Right ventricle myocardium inferior (tissue), 1 donor: ENCODE results near the gene EPB42. TPM values are rescaled to one million over a fixed set of nuclear protein-coding genes. Genes with fewer than 3 reads are reported as not detected.

ENCODE experiments used
- ATAC-seq: fragments of 200-7000 bp; cut with Tn5 transposase; one replicate; pipeline ENCODE4 v1.9.1; 2020; ENCODE audit warnings: mild to moderate bottlenecking, moderate library complexity
- DNase-seq: peaks from one replicate; pipeline ENCODE4 v3.0.0; 2021; ENCODE audit errors: missing footprints
- intact Hi-C: fragments of 100-400 bp; cut with DNase I; formaldehyde crosslinking; loops from one replicate; pipeline ENCODE4 v1.11.0; 2022
- total RNA-seq: library from RNA; stranded (reverse); fragmentation: NEBNext Ultra II Directional; extraction: Animal tissue kit (Norgen Biotek cat#: 25700); gene quantifications from one replicate; pipeline ENCODE4 v1.2.1, GENCODE V29; 2021
- donor health status: DM: no; HTN: yes; CAD: no; lungs with severe emphysema.

The EPB42 gene
- total RNA-seq, 1 donor from 2014 or later: 0.57 TPM

- intact Hi-C loops: loop anchor here (10.0 kb wide), 1 partner anchor 127 kb away; no protein-coding TSS in a partner anchor
- DNase-seq: no peak
- ATAC-seq: no peak
Measured at GRCh38 chr15:43151688-43152087, 69.1 kb downstream of the EPB42 start.

GRCh38 chr15:43150191-43150929 is 70.5 kb downstream of the EPB42 start:
- DNase-seq (no peak), ATAC-seq (no peak)
- intact Hi-C loops: loop anchor here (10.0 kb wide), 1 partner anchor 126 kb away; no protein-coding TSS in a partner anchor

Other genes starting within 250 kb of the EPB42 start
- 20.2 TPM for gene UBR1, start 115.0 kb downstream of the EPB42 start, total RNA-seq
- 11.7 TPM for gene TMEM62, start 87.4 kb downstream of the EPB42 start, total RNA-seq
- 54.6 TPM for gene CCNDBP1, start 35.6 kb downstream of the EPB42 start, total RNA-seq
- not detected for gene TGM5, start 45.9 kb upstream of the EPB42 start, total RNA-seq
- not detected for gene TGM7, start 81.2 kb upstream of the EPB42 start, total RNA-seq
- gene LCMT2, start 109.6 kb upstream of the EPB42 start, total RNA-seq: 6.0 TPM
- gene ZSCAN29, start 150.0 kb upstream of the EPB42 start, total RNA-seq: 13.1 TPM
- gene TUBGCP4, start 150.1 kb upstream of the EPB42 start, total RNA-seq: 12.5 TPM